Stimulated activated CD8-positive, alpha-beta memory T cell treated with anti-CD3 and anti-CD28 coated beads, Interleukin-15, amount 100 ng/mL, for 1 hour (primary cell): ENCODE measurements around the gene NFYB.

Source experiments
- DNase-seq: peaks from one replicate; pipeline ENCODE4 v3.0.0-alpha.2; 2020; ENCODE audit warnings: low read depth

Gene NFYB

DNA sequence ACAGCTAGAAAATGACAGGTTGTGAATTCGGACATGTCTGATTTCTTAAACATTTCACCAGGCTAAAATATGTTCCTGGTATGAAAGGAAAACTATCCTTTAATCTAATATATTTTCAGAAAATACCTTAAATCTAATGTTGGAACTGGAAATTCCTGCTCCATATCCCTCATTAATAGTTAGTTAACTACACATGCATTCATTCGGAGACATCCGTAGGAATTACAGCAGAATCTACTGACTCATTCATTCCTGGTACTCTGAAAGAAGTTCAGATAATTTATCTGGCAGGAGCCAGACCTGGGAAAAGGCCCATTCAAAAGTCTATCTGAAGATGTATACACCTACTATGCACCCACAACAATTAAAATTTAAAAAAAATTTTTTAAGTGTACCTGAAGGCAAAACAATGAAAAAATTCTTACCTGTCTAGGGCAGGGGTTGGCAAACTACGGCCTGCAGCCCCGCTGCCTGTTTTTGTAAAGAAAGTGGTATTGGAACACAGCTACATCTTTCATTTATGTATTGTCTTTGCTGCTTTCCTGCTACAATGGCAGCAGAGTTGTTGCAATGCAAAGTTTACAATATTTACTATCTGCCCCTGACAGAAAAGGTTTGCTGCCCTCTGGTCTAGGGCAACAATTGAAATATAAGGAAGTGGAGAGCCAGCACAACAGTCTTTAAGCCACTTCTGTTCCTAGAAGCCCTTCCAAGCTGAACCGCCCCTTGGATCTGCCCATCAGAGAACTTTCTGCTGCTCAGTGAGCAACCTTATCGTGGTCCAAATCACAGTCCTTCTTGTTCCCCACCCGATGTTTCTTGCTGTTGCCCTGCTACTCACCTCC lies 17.9 kb upstream of the NFYB start:
- DNase-seq = no peak

GRCh38 chr12:104154806-104155205 lies 16.8 kb upstream of the NFYB start:
- no peak for DNase-seq

DNA sequence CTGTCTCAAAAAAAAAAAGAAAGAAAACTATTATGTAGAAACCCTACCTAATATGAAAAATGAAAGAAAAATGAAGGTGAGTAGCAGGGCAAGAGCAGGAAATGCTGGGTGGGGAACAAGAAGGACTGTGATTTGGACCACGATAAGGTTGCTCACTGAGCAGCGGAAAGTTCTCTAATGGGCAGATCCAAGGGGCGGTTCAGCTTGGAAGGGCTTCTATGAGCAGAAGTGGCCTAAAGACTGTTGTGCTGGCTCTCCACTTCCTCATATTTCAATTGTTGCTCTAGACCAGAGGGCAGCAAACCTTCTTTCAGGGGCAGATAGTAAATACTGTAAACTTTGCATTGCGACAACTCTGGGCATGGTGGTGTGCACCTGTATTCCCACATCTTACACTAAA lies 16.3 kb upstream of the NFYB start:
- DNase-seq = no peak

- no peak for DNase-seq
Observed at GRCh38 chr12:104152685-104153241, 14.8 kb upstream of the NFYB start.

DNA sequence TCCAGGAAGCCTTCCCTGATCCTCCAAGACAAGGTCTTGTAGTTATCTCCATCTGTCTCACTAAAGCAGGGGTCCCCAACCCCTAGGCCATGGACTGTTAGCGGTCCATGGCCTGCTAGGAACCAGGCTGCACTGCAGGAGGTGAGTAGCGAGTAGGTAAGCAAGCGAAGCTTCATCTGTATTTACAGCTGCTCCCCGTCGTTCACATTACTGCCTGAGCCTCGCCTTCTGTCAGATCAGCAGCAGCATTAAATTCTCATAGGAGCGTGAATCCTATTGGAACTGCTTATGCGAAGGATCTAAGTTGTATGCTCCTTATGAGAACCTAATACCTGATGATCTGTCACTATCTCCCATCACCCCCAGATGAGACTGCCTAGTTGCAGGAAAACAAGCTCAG lies 12.4 kb upstream of the NFYB start:
- no peak for DNase-seq

- DNase-seq = no peak
Observed at GRCh38 chr12:104147346-104147745, 9.3 kb upstream of the NFYB start.

GRCh38 chr12:104143918-104144317 lies 5.9 kb upstream of the NFYB start:
- DNase-seq = no peak

DNA sequence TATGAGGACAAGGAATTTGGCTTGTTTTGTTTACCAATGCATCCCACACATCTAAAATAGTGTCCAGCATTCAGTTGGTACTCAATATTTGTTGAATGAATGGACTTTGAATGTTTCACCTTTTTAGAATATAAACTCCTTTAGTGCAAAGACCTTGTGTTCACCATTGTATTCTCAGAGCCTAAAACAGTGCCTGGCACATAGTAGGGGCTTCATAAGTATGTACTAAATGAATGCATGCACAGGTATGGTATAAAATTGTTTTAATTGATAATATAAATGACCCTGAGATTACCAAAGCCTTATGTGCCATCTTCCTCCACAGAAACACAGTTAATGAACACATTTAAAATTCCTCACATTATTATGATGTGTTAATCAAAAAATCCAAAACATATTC lies 5.0 kb upstream of the NFYB start:
- DNase-seq = no peak

DNA sequence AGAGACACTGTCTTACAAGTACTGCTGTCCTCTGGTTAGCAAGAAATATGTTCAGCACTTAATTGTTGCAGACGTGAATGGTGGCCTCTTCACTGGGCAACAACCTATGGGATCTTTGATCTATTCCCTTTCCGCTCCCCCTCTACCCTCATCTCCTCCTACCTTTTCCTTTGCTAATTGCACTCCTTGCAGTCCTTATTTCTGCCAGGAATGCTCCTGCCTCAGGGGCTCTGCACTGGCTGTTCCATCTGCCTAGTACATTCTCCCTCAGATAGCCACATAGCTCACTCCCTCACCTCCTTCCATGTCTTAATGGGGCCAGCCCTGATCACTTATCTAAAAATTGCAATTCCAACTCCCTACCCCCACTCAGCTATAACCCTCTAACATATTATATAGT lies 4.5 kb upstream of the NFYB start:
- no peak for DNase-seq

DNA sequence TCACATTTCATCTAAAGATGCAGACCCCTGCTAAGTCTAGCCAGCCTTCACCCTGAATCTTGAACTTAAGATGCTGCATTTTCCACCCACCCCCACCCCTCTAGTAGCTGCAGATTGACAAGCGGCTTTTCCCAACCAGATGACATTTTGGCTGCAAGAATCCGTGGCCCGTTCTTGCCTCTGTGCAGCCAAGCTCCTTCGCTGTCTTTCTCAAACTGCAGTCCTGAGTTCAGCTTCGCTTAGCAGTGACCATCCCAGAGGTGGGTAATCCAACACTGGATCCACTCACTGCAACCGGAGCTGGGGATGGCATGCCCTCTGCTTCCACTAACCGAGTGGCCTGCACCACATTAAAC lies 765 bp upstream of the NFYB start:
- DNase-seq = no peak

GRCh38 chr12:104137001-104137901 lies 759 bp downstream of the NFYB start:
- DNase-seq = no peak

- no peak for DNase-seq
Observed at GRCh38 chr12:104136577-104136976, 1.4 kb downstream of the NFYB start.

DNA sequence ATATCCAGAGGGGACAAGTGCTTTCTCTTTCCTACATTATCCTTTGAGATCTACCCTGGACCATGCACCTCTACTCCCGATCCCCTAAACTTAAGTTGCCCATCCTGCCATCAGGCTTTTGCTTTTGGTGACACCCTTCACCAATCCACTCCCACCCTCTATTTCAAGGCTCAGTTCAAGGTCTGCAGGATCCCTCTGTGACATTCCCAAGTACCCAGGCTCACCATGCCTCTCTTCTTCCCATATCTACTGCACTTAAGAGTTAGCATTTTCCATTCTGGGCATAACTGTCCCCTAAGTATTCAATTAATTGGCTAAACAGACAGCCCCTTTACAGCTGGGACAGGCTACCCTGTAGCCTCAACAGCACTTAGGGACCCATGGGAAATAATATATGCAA lies 3.1 kb downstream of the NFYB start:
- no peak for DNase-seq

GRCh38 chr12:104133866-104134265 lies 4.1 kb downstream of the NFYB start:
- DNase-seq = no peak

DNA sequence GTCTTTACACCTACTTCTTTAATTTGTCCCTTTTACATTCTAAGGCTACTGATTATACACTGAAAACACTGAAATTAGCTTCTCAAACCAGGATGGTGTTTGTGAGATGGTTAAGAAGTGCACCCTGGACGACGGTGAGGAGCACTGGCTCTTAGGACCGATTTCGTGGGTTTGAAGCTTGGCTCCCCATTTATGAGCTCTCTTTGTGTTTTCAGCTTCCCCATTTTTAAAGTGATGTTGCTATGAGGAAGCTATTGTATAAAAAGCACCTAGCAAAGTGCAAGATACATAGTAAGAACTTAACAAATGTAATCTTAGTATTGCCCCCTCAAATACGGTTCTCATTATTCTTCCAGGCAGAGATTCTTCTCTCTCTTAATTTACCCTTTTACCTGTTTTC lies 4.7 kb downstream of the NFYB start:
- no peak for DNase-seq

DNA sequence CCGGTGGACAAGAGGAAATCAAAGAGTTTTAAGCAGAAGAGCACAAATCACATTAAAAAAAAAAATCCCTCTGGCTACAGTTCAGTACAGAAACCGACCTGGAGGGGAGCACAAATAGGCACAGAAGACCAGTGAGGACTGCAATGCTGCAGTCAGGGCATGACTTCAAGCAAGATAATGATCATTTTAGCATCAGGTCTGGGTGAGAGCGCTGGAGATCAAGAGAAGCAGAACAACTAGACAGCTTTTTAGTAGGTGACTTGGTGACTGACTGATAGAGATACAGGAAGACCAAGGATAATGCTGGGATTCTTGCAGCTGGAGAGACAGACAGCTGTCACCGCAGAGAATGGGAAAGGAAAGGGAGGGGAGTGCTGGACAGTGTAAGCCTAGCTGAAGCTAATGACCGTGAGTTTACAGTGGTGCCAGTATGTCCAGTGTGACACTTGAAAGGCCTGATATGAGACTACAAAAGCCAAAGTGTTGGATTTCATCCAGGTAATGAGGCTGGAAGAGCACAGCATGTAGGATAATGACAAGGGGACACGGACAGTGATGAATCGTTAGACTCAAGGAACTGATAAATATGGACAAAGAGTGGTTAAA lies 5.6 kb downstream of the NFYB start:
- no peak for DNase-seq

DNA sequence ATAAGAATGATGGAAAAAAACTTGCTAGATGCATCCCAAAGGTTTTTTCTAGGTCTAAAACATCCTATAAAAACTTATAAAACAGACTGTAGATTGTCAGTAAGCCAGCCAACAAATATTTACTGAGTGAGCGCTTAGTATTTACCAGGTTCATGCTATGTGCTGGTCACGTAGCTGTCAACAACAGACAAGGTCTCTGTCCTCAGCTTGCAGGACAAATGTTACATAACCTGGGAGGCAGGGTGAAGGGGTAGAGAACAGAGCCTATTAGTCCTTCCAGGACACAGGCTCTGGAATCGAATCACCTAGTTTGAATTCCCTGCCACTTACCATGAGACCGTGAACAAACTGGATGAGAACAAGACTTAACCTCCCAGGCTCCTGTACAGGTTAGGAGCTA lies 6.4 kb downstream of the NFYB start:
- DNase-seq = no peak

GRCh38 chr12:104130760-104131159 lies 7.2 kb downstream of the NFYB start:
- no peak for DNase-seq

DNA sequence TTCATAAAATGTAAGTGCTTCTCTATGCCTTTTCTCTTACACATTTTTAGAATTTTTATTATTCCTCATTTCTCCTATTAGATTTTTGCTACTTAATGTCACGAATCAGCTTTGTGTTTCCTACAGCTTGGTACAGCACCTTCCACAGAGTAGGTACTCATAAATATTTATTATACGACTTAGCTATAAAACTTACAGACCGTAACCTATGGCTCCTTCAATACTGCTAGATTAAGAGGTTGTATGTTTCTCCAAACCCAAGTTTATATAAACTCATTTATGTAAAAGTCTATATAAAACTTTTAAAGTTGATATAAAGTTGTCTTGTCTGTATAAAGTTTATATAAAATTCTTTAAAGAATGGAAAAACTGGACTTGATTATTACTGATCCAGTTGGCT lies 11.5 kb downstream of the NFYB start:
- no peak for DNase-seq

DNA sequence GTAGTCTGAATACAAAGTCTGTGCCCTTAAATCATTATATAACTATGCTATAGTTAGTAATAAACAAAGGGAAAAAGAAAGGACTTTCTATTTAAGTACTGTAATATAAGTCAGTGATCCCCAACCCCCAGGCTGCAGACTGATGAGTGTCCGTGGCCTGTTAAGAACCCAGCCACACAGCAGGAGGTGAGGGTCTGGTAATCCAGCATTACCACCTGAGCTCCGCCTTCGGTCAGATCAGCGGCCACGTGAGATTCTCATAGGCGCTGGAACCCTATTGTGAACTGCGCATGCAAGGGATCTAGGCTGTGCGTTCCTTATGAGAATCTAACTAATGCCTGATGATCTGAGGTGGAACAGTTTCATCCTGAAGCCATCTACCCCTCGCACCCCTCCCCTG lies 15.7 kb downstream of the NFYB start:
- DNase-seq = no peak

DNA sequence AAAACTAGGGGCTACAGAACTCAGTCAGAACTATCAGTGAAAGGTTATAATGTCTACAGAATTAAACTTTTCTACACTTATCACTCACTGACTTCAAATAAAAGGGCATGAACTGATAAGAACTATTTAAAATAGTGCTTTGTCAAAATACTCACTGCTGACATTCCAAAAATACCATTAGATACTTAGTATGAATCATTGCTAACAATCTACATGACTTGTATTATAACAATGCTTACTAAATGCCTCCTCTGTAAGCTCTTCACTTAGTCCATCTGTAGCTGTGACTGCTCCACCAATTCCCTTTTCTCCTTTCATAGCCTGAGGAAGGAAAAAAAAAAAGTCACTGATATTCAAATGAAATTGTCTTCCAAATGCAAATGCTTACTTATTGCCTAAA lies 17.0 kb downstream of the NFYB start:
- DNase-seq = no peak

DNA sequence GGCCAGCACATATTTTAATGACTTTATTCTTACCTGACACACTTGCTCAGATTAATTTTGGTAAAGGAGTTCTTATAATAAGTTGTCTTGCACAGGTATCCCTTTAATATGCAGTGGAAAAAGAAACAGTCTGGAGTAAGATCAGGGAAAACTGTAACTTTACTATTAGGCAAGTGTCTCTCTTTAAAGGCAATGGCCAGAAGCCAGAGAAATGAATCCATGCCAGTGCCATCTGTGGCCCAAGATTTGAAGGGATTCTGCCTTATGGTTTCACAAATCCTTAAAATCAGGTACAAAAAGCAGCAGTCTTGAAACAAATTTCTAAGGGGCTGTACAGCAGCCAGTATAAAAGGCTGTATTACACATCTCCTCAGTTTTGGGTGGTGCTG lies 22.4 kb downstream of the NFYB start:
- no peak for DNase-seq
